Measurements from ENCODE around the gene JMJD4. TPM values are rescaled to one million over a fixed set of nuclear protein-coding genes. Genes with fewer than 3 reads are reported as not detected.

JMJD4 gene
- total RNA-seq, 1 experiment from 2014 or later = 24.4 TPM

DNA sequence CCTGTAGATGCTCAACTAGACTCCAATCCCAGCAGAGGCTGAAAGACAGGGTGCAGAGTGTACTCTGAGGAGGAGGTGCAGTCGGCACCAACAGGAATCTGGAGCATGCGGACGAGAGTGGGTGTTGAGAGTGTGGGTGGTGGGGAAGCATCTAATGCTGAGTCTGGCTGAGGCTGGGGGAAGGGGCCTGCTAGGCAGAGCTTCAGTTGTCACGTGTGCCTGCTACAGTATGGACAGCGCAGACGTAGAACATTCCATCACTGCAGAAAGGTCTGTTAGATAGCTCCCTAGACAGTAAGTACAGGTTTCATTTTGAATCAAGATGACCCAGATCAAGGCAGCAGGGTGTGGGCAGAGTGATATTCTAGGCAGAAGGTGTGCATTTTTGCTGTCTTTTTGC is 23.3 kb upstream of the JMJD4 start:
- Histone ChIP-seq H2BK120ac (ENCODE audit: low read depth, low read length, poor library complexity, severe bottlenecking) (no peak overlapping the region), H3K18ac (ENCODE audit: insufficient read length, low read depth, low read length) (no peak overlapping the region), H3K23me2 (ENCODE audit: insufficient read length, low read depth, low read length, poor library complexity, severe bottlenecking) (peaks cover 2% of the 10 kb centered on the region), H3K4me2 (ENCODE audit: insufficient read depth, insufficient read length, low read length) (no peak overlapping the region), H3K9ac (ENCODE audit: extremely low read depth, insufficient read length, low read length) (no peak overlapping the region), H3K4ac (ENCODE audit: low read depth, low read length) (no peak overlapping the region), H3K27ac (ENCODE audit: insufficient read length, low read depth, low read length) (no peak overlapping the region), H2AFZ (ENCODE audit: low read length) (no peak overlapping the region), H3K56ac (ENCODE audit: insufficient read length, low read depth, low read length) (no peak overlapping the region), H3T11ph (ENCODE audit: low read length) (no peak overlapping the region), H4K8ac (replicated peaks; ENCODE audit: insufficient read length, low read depth, low read length) (no peak overlapping the region), H3K4me1 (ENCODE audit: insufficient read depth, low read length) (no peaks in the 10 kb centered on the region), H3K14ac (ENCODE audit: insufficient read depth, low read length) (no peak overlapping the region), H2BK12ac (ENCODE audit: insufficient read length, low read depth, low read length) (no peak overlapping the region), H2BK15ac (ENCODE audit: low read depth, low read length) (no peak overlapping the region), H2BK5ac (ENCODE audit: insufficient read length, low read length) (no peak overlapping the region), H3K23ac (ENCODE audit: insufficient read length, low read depth, low read length) (no peak overlapping the region), H4K5ac (ENCODE audit: insufficient read length, low read depth, low read length) (no peak overlapping the region), H2AK5ac (ENCODE audit: insufficient read length, low read length) (no peak overlapping the region), H4K20me1 (ENCODE audit: control insufficient read depth, insufficient read depth, insufficient read length) (no peaks in the 10 kb centered on the region), H2BK20ac (ENCODE audit: low read depth, low read length, poor library complexity, severe bottlenecking) (no peak overlapping the region), H4K91ac (ENCODE audit: insufficient read length, low read depth, low read length) (no peak overlapping the region), H3K79me2 (ENCODE audit: insufficient read depth, low read length) (no peaks in the 10 kb centered on the region), H3K27me3 (ENCODE audit: insufficient read depth, low read length) (no peaks in the 10 kb centered on the region), H3K9me3 (ENCODE audit: control insufficient read depth, low read depth, low read length) (no peaks in the 10 kb centered on the region), H3K79me1 (ENCODE audit: insufficient read depth, low read depth, low read length, poor library complexity, severe bottlenecking) (peaks cover 6% of the 10 kb centered on the region)
- no peak for DNase-seq
- H3K4me1 Mint-ChIP-seq = peaks cover 4 to 12% of the 10 kb centered on the region in 2 experiments; a peak in 1 of 4 replicates
- peak overlapping the region in 1 of 3 experiments; percentile 93; a peak in 4 of 7 replicates for H3K27ac Mint-ChIP-seq
- no peak overlapping the region for H3K4me3 Mint-ChIP-seq
- no peaks in the 10 kb centered on the region for H3K27me3 Mint-ChIP-seq (ENCODE audit: low read depth)
- H3K36me3 Mint-ChIP-seq (ENCODE audit: insufficient read depth in 1 of 3, low read depth in 3 of 3) = peaks cover 10 to 54% (median 28%) of the 10 kb centered on the region in 3 experiments
- no CpG with 5 or more reads among the region's 6 CpGs for WGBS (ENCODE audit: extremely low coverage, insufficient read length, low lambda C conversion rate)
- no peak for TF ChIP-seq CTCF (conservative IDR thresholded peaks at IDR 0.05)
- no peaks in the 10 kb centered on the region for H3K9me3 Mint-ChIP-seq

Data from H9 (cell line).